Effector CD8-positive, alpha-beta T cell (primary cell): Measurements from ENCODE around the gene CATSPERZ.
A peak's percentile ranks its signal among the peaks of the same experiment; 100 is the strongest.
"Not testable (repeated sequence)": the region's sequence is repeated elsewhere in the genome, so short reads cannot be mapped to it uniquely, and the experiment has no call there.

Experiments
- DNase-seq: peaks from one replicate; lab custom pipeline; 2025; lab: John Stamatoyannopoulos, UW

The CATSPERZ gene

DNA sequence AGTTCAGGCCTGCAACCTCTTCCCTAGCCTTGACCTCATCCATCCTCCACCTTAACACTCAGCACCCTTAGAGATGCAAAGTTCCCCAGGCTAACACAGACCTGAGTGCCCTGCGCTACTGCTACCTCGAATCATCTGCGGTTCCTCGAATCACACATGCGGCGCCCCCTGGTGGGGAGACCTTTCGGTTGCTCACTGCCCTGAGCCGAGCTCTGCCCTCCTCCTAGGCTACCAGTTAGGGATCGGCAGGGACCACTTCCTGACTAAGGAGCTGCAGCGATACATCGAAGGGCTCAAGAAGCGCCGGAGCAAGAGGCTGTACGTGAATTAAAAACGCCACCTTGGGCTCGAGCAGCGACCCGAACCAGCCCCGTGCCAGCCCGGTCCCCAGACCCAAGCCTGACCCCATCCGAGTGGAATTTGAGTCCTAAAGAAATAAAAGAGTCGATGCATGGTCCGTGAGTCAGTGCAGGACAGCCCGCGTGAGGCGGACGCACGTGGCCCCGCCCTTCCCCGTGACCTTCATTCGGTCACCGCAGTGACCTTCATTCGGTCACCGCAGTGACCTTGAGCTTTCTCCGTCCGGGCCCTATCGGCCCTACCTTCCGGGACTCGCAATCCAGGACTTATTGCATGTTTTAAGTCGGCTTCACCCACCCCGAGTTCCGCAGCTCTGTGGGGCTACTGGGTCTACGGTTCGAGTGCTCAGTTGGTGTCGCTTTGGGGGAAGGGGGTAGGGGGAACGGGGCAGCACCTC is 4.3 kb downstream of the CATSPERZ start:
- DNase-seq: peak; percentile 86

DNA sequence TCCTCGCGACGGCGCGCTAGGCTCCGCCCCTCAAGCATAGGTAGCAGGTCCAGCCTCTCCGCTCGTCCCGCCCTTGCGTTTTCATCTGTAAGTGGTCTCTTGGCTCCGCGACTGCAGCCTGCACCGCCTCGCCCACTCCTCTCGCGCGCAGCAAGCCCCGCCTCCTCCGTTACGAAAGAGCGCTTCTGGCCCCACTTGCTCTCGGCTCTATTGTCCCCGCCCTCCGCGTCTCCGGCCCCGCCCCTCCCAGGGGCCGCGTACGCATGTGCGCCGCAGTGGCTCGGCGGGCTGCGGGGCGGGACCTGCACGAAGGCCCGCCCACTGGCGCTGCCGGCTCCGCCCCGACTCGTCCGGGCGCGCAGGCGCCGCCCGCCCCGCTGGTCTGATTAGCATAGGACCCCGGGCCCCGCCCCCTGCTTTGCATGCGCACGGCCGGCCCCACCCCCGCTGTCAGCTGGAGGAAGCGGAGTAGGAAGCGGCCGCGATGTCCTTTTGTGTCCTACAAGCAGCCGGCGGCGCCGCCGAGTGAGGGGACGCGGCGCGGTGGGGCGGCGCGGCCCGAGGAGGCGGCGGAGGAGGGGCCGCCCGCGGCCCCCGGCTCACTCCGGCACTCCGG is 5.0 kb downstream of the CATSPERZ start, which contains the start of gene ESRRA:
Gene ESRRA (plus strand): TSS at position 450 of the 616 bp plus-strand sequence. CDS start 1,656 bp downstream, outside the sequence.
- DNase-seq: peak; percentile 99

DNA sequence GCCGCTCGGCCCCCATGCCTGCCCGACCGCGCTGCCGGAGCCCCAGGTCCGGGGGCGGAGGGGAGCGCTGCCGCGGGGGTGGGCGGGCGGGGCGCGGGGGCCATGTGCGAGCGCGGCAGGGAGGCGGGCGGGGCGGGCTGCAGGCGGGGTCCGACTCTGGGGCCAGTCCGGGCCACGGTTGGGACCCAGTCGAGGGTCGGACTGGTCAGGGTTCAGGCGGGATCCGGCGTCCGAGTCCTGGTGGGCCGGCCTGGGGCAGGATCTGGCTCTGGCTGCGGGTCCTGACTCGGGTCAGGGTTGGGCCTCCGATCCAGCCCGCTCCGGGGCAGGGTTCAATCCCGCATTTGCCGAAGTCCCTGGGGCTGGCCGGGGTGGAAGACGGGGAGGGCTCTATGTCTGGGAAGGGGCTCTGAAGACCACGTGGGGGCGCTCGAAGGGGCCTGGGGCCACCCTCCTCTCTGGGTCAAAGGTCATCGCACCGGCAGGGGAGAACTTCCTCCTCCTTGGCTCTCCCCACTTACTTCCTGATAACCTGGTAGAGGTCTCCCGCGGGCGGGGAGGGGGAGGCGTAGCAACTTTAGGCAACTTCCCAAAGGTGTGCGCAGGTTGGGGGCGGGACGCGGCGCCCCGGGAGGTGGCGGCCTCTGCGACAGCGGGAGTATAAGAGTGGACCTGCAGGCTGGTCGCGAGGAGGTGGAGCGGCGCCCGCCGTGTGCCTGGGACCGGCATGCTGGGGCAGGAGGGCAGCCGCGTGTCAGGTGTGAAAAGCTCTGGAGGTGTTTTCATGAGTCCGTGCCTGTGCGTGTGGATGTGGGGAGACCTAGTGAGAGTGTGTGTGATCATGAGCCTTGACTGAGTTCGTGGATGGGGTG is 5.8 kb downstream of the CATSPERZ start:
- DNase-seq: peak; percentile 59

DNA sequence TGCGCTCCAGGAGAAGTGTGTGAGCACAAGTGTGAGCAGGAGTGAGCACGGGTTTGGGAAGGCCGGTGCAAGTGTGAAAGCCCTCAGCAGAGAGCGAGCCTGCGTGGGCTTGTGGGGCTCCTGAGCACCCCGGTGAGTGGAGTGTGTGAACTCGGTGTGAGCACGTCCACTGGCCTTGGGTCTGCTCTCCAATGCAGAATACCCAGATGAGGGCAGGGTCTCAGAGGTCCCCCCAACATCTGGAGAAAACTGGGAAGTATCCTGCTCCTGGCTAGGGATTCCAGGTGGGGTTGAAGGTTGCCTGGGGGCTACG is 6.4 kb downstream of the CATSPERZ start:
- no peak for DNase-seq

DNA sequence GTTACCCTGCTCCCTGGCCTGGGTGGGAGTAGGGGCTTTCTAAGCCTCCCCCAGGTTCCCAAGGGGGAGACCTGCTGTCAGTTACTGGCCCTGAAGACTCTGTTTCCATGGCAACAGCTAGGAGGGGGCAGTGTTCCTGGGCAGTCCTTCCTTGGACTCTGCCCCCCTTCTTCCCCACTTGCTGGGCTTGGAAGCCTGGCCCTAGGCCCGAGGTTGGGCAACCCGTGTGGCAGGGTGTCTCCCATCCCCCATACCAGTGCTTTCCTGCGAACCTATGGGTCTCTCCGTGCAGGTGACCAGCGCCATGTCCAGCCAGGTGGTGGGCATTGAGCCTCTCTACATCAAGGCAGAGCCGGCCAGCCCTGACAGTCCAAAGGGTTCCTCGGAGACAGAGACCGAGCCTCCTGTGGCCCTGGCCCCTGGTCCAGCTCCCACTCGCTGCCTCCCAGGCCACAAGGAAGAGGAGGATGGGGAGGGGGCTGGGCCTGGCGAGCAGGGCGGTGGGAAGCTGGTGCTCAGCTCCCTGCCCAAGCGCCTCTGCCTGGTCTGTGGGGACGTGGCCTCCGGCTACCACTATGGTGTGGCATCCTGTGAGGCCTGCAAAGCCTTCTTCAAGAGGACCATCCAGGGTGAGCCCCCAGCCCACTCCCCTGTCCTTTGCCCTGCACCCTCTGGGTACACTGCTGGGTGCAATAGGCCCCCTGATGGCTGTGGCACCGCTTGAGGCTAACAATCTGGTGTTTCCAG is 6.9 kb downstream of the CATSPERZ start:
- no peak for DNase-seq

DNA sequence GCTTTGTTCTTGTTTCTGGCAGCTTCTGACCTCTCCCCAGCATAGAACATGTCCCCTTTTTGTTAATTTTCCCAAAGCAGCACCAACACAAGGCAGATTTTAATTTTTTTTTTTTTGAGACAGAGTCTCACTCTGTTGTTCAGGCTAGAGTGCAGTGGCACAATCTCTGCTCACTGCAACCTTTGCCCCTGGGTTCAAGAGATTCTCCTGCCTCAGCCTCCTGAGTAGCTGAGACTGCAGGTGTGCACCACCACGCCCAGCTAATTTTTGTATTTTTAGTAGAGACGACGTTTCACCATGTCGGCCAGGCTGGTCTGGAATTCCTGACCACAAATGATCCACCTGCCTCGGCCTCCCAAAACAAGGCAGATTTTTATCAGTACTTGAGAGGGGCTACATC is 7.6 kb downstream of the CATSPERZ start:
- DNase-seq: not testable (repeated sequence)

DNA sequence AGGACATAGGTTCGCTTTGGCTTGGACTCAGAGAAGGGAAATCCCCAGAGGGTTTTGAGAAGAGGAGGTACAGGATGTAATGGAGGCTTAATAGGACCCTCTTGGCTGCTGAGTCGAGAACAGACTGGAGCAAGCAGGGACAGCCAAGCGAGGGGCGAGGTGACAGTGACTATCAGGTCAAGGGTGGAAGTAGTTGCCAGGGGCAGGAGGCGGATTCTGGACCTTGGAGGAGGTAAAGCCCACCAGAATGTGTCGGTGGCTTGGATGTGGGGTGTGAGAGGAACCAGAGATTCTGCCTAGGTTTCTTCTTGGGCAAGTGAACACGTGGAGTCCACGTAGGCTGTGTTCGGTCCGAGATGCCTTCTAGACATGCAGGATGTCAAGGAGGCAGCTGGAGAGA is 12.8 kb downstream of the CATSPERZ start:
- DNase-seq: no peak

DNA sequence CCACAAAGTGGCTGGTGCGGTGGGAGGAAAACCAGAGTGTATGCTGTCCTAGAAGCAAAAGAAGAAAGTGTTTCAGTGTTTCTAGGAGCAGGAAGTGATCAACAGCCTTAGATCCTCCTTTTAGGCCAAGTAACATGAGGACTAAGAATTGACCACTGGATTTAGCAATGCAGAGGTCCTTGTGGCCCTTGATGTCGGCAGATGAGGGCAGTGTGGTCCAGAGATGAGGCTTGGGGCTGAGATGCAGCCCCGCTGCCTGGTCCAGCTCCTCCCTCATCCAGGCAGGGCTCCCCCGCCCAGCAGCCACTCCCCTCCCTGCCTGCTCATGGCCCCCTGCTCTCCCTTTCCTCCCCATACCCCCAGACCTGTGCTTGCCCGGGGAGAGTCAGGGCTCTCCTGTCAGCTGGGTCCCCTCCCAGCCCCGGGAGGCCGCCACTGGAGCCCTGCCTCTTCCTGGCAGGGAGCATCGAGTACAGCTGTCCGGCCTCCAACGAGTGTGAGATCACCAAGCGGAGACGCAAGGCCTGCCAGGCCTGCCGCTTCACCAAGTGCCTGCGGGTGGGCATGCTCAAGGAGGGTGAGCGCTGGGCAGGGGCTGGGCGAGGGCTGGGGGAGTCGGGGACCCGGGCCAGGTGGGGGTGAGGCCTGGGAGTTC is 13.5 kb downstream of the CATSPERZ start:
- no peak for DNase-seq

DNA sequence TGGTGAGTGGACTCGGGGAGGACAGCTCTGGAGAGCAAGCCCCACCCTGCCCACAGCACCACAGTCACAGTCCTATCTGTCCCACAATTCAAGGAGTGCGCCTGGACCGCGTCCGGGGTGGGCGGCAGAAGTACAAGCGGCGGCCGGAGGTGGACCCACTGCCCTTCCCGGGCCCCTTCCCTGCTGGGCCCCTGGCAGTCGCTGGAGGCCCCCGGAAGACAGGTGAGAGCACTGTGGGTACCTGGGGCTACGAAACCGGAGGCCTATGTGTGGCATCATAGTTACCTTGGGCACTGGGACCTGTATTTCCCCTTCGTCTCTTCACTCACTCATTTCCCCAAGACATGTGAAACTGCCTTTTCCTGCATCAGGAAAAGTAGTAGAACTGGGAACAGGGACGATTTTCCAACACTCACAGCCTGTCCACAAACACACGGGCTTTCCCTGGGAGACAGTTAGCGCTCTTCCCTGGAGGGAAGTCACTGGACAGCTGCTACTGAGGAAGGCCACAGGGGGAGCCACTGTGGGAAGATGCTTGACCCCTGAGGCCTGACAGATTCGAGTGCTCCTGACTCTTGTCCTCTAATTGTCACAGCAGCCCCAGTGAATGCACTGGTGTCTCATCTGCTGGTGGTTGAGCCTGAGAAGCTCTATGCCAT is 14.1 kb downstream of the CATSPERZ start:
- DNase-seq: no peak

DNA sequence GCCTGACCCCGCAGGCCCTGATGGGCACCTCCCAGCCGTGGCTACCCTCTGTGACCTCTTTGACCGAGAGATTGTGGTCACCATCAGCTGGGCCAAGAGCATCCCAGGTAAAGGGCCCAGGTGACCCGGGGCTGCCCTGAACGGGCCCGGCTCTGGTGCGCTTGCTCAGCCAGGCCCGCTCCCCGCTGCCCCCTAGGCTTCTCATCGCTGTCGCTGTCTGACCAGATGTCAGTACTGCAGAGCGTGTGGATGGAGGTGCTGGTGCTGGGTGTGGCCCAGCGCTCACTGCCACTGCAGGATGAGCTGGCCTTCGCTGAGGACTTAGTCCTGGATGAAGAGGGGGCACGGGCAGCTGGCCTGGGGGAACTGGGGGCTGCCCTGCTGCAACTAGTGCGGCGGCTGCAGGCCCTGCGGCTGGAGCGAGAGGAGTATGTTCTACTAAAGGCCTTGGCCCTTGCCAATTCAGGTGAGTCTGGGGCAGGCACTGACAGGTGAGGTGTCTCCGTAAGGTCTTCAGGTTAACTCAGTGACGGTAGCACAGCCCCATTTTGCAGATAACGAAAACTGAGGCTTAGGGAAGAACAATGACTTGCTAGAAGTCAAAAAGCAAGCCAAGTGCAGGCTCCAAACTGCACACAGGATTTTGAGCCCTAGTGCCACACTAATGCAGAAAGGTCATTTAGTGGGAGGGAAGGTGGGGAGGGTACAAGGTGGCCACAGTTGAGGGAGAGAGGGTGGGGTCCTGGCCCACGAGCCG is 14.8 kb downstream of the CATSPERZ start:
- DNase-seq: no peak

DNA sequence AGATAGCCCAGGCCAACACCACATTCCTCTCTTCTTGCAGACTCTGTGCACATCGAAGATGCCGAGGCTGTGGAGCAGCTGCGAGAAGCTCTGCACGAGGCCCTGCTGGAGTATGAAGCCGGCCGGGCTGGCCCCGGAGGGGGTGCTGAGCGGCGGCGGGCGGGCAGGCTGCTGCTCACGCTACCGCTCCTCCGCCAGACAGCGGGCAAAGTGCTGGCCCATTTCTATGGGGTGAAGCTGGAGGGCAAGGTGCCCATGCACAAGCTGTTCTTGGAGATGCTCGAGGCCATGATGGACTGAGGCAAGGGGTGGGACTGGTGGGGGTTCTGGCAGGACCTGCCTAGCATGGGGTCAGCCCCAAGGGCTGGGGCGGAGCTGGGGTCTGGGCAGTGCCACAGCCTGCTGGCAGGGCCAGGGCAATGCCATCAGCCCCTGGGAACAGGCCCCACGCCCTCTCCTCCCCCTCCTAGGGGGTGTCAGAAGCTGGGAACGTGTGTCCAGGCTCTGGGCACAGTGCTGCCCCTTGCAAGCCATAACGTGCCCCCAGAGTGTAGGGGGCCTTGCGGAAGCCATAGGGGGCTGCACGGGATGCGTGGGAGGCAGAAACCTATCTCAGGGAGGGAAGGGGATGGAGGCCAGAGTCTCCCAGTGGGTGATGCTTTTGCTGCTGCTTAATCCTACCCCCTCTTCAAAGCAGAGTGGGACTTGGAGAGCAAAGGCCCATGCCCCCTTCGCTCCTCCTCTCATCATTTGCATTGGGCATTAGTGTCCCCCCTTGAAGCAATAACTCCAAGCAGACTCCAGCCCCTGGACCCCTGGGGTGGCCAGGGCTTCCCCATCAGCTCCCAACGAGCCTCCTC is 15.7 kb downstream of the CATSPERZ start:
- DNase-seq: not testable (repeated sequence)

DNA sequence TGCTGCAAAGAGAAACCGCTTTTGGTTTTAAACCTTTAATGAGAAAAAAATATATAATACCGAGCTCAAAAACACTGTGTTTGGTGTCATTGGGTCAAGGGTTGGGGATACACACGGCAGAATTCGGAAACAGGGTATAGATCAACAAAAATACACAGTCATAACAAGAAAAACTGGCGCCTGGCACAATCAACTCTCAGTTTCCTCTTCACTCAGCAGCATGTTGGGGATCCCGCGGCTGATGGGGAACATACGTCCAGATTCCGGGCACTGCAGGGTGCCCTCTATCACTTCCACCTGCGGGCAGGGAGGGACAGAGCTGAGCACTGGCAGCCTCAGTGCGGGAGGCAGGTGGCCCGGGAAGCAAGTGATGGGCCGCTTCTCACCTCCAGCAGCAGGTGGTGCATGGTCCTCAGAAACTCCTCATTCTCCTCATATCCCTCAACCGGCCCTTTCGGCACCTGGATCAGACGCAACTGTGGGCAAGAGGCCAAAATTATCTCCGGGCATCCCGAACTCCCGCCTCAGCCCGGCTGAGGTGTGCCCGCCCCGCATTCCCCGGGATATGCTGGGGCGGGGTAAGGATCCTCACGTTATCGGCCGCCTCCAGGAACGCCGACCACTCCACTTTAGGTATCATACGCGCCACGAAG is 16.6 kb downstream of the CATSPERZ start:
- no peak for DNase-seq

DNA sequence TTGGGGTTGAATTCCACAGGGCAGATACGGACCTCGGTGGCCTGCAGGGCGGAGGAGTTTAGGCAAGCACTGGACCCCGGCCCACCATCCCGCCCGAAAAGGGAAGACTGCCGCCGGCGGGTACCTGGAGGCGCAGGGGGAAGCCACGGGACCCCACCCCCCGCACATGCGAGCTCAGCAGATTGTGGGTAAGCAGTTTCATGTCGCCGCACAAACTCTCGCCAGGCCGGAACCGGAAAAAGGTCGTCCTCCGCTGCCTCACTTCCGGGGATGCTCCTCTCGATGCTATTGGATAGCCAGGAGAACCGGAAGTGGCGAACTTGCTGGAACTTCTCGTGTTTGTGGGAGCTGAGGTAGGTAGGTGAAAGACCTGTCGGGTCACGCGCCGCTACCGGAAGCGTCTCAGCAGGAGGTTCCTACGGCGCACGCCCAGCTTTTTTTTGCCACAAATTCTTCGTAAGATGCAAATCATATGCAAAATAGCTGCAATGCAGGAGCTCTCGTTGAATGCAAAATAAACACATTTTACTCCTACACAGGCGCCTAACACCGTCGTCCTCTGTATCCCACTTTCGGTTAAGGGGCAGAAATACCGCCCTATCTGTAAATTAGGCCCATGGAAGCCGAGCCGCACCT is 17.3 kb downstream of the CATSPERZ start, which contains the start of gene TRMT112:
Gene TRMT112 (minus strand): TSS at position 235 of the 636 bp plus-strand sequence. CDS start 33 bp downstream, at position 202.
- peak; percentile 92 for DNase-seq

DNA sequence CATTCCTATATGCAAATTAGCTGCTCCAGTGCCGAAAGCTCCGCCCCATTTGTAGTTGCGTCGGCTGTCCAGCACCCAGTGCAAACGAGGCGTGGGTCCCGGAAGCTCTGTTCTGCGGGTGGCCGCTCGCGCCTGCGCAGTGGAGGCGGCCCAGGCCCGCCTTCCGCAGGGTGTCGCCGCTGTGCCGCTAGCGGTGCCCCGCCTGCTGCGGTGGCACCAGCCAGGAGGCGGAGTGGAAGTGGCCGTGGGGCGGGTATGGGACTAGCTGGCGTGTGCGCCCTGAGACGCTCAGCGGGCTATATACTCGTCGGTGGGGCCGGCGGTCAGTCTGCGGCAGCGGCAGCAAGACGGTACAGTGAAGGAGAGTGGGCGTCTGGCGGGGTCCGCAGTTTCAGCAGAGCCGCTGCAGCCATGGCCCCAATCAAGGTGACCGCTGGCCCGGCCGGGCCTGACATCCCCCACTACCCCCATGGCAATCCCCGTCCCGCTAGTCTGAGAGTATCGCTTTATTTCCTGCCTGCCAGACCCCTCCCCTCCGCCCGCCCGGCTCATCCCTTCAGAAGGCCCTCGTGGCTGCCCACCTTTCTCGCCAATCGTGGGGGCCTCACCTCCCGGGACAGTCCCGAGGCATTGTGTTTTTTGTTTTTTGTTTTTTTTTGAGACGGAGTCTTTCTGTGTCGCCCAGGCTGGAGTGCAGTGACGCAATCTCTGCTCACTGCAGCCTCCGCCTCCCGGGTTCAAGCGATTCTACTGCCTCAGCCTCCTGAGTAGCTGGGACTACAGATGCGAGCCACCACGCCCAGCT is 18.0 kb downstream of the CATSPERZ start, which contains the start of gene PRDX5:
Gene PRDX5 (plus strand): TSS at position 161 of the 805 bp plus-strand sequence. CDS start 95 bp downstream, at position 256.
- DNase-seq: peak; percentile 88

DNA sequence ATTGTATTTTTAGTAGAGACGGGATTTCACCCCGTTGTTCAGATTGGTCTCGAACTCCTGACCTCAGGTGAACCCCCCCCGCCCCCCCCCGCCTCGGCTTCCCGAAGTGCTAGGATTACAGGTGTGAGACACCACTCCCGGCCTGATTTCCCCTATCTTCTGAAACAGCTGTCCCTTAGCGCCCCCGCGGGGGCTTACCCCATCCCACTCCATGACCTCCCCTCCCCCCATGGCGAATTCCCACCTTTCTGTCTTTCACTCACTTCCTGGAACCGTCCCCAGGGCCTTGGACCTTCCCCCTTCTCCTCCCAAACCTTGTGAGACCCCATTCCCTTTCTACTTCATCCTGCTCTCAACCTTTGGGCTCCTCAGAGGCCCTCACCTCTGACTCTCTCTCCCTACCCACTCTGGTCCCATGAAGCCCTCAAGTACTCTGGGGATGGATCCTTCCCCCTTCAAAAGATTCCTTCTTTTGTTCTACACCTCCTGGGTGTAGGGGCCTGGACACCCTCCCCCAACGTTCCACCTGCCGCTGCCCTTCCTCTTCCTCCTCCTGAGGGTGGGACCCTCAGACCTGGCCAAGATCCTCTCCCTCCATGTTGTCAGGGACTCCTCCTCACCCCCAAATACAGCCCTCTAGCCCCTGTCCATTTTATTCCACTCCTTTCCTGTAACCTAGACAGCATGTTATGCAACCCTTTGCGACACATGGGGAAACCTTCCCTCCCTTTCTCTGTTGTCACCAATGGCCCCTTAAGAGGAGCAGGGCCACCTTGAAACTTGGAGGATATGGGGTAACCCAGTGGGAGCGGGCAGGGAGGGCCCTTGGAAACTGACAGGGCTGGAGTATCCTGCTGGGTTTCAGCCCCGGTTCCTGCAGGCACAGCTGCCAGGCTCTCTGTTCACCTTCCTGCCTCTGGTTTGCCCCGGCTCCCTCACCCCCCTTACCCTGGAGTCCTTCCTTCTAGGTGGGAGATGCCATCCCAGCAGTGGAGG is 18.9 kb downstream of the CATSPERZ start:
- no peak for DNase-seq

DNA sequence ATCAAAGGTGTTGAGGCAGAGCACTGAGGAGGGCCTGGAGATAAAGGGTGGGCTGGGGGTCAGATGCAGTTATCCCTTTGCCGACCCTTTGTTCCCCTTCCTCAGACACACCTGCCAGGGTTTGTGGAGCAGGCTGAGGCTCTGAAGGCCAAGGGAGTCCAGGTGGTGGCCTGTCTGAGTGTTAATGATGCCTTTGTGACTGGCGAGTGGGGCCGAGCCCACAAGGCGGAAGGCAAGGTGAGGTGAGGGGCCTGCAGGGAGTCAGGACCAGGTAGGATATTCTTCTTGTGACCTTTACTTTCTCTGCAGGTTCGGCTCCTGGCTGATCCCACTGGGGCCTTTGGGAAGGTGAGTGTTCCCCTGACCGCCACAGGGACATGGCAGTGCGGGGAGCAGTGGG is 20.4 kb downstream of the CATSPERZ start:
- DNase-seq: no peak
